ENCODE measurements around the gene PLTP. TPM values are rescaled to one million over a fixed set of nuclear protein-coding genes. Genes with fewer than 3 reads are reported as not detected.

The PLTP gene
- total RNA-seq, 4 donors from 2014 or later: 109 to 342 (median 176) TPM

DNA sequence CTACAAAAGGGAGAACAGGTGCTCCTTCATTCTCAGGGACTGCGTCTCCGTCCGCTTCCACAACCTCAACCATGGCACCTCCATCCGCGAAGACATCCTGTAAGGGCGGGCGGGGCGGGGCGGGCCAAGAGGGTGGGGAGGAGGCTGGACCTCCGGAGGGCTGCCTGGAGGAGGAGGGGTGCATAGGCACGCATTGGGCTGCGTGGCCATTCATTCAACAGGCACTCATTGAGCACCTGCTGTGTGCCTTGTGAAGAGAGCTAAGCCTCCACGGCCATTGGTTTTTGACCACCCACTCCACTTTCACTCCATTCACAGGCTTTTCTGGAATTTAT, 54.1 kb downstream of the PLTP start:
- 13% methylated on average over 13 of the region's 13 CpGs for WGBS
- H3K4me3 ChIP-seq: peak overlapping the region; percentile 84 to 91 (median 90)
- H3K36me3 ChIP-seq: peaks cover 3 to 23% (median 12%) of the 10 kb centered on the region in 4 donors
- no peak for DNase-seq (ENCODE audit: extremely low spot score)
- intact Hi-C loops (cut with DNase I): no loop called here
- peaks cover 29 to 61% (median 44%) of the 10 kb centered on the region in 4 donors for H3K4me1 ChIP-seq
- peak overlapping the region; percentile 78 to 87 (median 80) for H3K27ac ChIP-seq (replicated peaks in 1 of 4)
- no peak for TF ChIP-seq POLR2A (IDR thresholded peaks at IDR 0.05; ENCODE audit: low read depth)
- TF ChIP-seq, protein P1, sequence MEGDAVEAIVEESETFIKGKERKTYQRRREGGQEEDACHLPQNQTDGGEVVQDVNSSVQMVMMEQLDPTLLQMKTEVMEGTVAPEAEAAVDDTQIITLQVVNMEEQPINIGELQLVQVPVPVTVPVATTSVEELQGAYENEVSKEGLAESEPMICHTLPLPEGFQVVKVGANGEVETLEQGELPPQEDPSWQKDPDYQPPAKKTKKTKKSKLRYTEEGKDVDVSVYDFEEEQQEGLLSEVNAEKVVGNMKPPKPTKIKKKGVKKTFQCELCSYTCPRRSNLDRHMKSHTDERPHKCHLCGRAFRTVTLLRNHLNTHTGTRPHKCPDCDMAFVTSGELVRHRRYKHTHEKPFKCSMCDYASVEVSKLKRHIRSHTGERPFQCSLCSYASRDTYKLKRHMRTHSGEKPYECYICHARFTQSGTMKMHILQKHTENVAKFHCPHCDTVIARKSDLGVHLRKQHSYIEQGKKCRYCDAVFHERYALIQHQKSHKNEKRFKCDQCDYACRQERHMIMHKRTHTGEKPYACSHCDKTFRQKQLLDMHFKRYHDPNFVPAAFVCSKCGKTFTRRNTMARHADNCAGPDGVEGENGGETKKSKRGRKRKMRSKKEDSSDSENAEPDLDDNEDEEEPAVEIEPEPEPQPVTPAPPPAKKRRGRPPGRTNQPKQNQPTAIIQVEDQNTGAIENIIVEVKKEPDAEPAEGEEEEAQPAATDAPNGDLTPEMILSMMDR (IDR thresholded peaks at IDR 0.05): no peak
- no peak for TF ChIP-seq EP300 (IDR thresholded peaks at IDR 0.05)
- no peak for TF ChIP-seq POLR2AphosphoS5 (IDR thresholded peaks at IDR 0.05)
- H3K9me3 ChIP-seq: no peaks in the 10 kb centered on the region
- H3K27me3 ChIP-seq: no peaks in the 10 kb centered on the region

GRCh38 chr20:45857114-45857881, 54.7 kb downstream of the PLTP start, which contains the start of the genes ACOT8 and ZSWIM3:
ACOT8 (minus strand) TSS chr20:45857392; CDS start chr20:45857315, 77 bp downstream.
ZSWIM3 (plus strand) TSS chr20:45857614; CDS start chr20:45857826, 212 bp downstream.
- peak within 1 kb of the TSS; percentile 78 to 87 (median 80) for H3K27ac ChIP-seq (replicated peaks in 1 of 4)
- intact Hi-C loops (cut with DNase I): no loop called here
- DNase-seq (ENCODE audit: extremely low spot score): peak; percentile 99
- H3K36me3 ChIP-seq: peaks cover 6 to 28% (median 13%) of the 10 kb centered on the region in 4 donors
- 4% methylated on average over 4 of the region's 36 CpGs for WGBS
- peaks cover 29 to 62% (median 44%) of the 10 kb centered on the region in 4 donors for H3K4me1 ChIP-seq
- no peak for TF ChIP-seq POLR2A (IDR thresholded peaks at IDR 0.05; ENCODE audit: low read depth)
- no peak for TF ChIP-seq EP300 (IDR thresholded peaks at IDR 0.05)
- TF ChIP-seq, protein P1 (IDR thresholded peaks at IDR 0.05): peak in 1 of 3 experiments; percentile 31
- TF ChIP-seq POLR2AphosphoS5 (IDR thresholded peaks at IDR 0.05): peak; percentile 83 to 86
- H3K9me3 ChIP-seq: no peaks in the 10 kb centered on the region
- H3K27me3 ChIP-seq: no peaks in the 10 kb centered on the region
- H3K4me3 ChIP-seq: peak within 1 kb of the TSS; percentile 84 to 91 (median 90)

DNA sequence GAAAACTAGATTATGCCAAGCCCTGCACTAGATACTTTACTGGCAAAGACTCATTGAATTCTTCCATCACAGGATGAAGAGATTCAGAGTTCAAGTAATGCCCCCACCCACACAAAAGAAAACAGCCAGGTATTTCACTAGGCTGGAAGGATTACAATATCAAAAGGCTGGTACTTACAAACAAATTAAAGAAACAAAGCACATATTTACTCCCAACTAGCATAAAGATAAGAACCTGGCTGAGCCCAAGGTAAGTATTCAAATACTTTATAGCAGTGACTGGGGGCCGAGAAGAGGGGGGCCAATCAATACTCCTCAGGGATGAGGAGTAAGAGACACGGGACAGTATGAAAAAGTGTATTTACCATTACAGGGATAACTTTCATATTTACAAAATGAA, 58.5 kb downstream of the PLTP start:
- intact Hi-C loops (cut with DNase I): no loop called here
- Histone ChIP-seq H3K27ac (replicated peaks in 1 of 4) (no peak overlapping the region), H3K4me3 (no peak overlapping the region), H3K4me1 (peaks cover 29 to 53% (median 38%) of the 10 kb centered on the region in 4 donors), H3K9me3 (no peaks in the 10 kb centered on the region), H3K36me3 (peaks cover 6 to 49% (median 23%) of the 10 kb centered on the region in 4 donors), H3K27me3 (no peaks in the 10 kb centered on the region)
- TF ChIP-seq POLR2A (IDR thresholded peaks at IDR 0.05; ENCODE audit: low read depth) (no peak), POLR2AphosphoS5 (IDR thresholded peaks at IDR 0.05) (no peak), EP300 (IDR thresholded peaks at IDR 0.05) (no peak)
- TF ChIP-seq, protein P1 (IDR thresholded peaks at IDR 0.05): no peak
- 75% methylated on average over 2 of the region's 2 CpGs for WGBS
- no peak for DNase-seq (ENCODE audit: extremely low spot score)

GRCh38 chr20:45852326-45852725, 59.6 kb downstream of the PLTP start:
- peaks cover 6 to 61% (median 34%) of the 10 kb centered on the region in 4 donors for H3K36me3 ChIP-seq
- TF ChIP-seq EP300 (IDR thresholded peaks at IDR 0.05): no peak
- H3K27me3 ChIP-seq: no peaks in the 10 kb centered on the region
- no peak for DNase-seq (ENCODE audit: extremely low spot score)
- H3K4me3 ChIP-seq: no peak overlapping the region
- 94% methylated on average over 6 of the region's 6 CpGs for WGBS
- peaks cover 21 to 43% (median 28%) of the 10 kb centered on the region in 4 donors for H3K4me1 ChIP-seq
- intact Hi-C loops (cut with DNase I): no loop called here
- no peak overlapping the region for H3K27ac ChIP-seq (replicated peaks in 1 of 4)
- no peaks in the 10 kb centered on the region for H3K9me3 ChIP-seq

DNA sequence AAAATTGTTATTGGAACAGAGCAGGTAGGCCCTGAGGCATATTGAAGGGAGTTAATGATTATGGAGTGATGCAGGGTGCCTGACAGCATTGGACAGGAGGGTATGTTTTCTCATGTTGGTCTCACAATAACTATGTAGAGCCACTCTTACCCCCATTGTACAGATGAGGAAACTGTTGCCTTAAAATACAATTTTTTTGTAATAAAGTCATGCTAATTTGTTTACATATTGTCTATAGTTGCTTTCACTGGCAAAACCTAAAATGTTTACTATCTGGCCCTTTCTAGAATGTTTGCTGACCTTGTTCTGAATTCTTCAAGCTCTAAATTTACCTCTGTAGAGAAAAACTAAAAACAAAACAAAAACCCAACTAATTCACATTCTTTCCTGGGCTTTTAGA, 60.5 kb downstream of the PLTP start:
- no peak overlapping the region for H3K27ac ChIP-seq (replicated peaks in 1 of 4)
- intact Hi-C loops (cut with DNase I): no loop called here
- H3K27me3 ChIP-seq: no peaks in the 10 kb centered on the region
- TF ChIP-seq POLR2AphosphoS5 (IDR thresholded peaks at IDR 0.05) (no peak), EP300 (IDR thresholded peaks at IDR 0.05) (no peak), POLR2A (IDR thresholded peaks at IDR 0.05; ENCODE audit: low read depth) (no peak)
- TF ChIP-seq, protein P1 (IDR thresholded peaks at IDR 0.05): no peak
- H3K36me3 ChIP-seq: peaks cover 14 to 69% (median 42%) of the 10 kb centered on the region in 4 donors
- no peak overlapping the region for H3K4me3 ChIP-seq
- no peak for DNase-seq (ENCODE audit: extremely low spot score)
- peaks cover 21 to 38% (median 26%) of the 10 kb centered on the region in 4 donors for H3K4me1 ChIP-seq
- no peaks in the 10 kb centered on the region for H3K9me3 ChIP-seq
